GM18517 (cell line): ENCODE results near the gene WNT1.

Experiments used
- ATAC-seq: cut with Tn5 transposase; IDR thresholded peaks from one replicate; pipeline ENCODE4 v1.9.1; 2021; ENCODE audit warnings: mild to moderate bottlenecking, moderate library complexity; ENCODE audit not compliant: unreplicated experiment

The WNT1 gene

GRCh38 chr12:48979602-48980388, 1.7 kb downstream of the WNT1 start:
- no peak for ATAC-seq

GRCh38 chr12:48980389-48980952, 2.3 kb downstream of the WNT1 start:
- ATAC-seq = no peak

GRCh38 chr12:48980953-48981756, 3.0 kb downstream of the WNT1 start:
- no peak for ATAC-seq

GRCh38 chr12:48981757-48982157, 3.6 kb downstream of the WNT1 start:
- no peak for ATAC-seq

GRCh38 chr12:48982397-48983080, 4.4 kb downstream of the WNT1 start:
- ATAC-seq = no peak

- no peak for ATAC-seq
These were observed 7.4 kb downstream of the WNT1 start for GRCh38 chr12:48985475-48985897.

GRCh38 chr12:48985901-48986300, 7.8 kb downstream of the WNT1 start:
- ATAC-seq = no peak

GRCh38 chr12:48986720-48987291, 8.7 kb downstream of the WNT1 start:
- ATAC-seq = no peak

- no peak for ATAC-seq
These were observed 10.0 kb downstream of the WNT1 start for GRCh38 chr12:48988030-48988649.

GRCh38 chr12:48990552-48990951, 12.4 kb downstream of the WNT1 start:
- ATAC-seq = no peak

- ATAC-seq = no peak
These were observed 13.3 kb downstream of the WNT1 start for GRCh38 chr12:48991247-48992050.

GRCh38 chr12:48993787-48994186, 15.7 kb downstream of the WNT1 start:
- no peak for ATAC-seq

GRCh38 chr12:48994224-48995085, 16.3 kb downstream of the WNT1 start:
- no peak for ATAC-seq

GRCh38 chr12:48995086-48995879, 17.2 kb downstream of the WNT1 start:
- ATAC-seq = no peak

GRCh38 chr12:48996794-48997718, 18.9 kb downstream of the WNT1 start:
- ATAC-seq = no peak

- ATAC-seq = peak; percentile 49
These were observed 19.8 kb downstream of the WNT1 start for GRCh38 chr12:48997719-48998496.
